ENCODE results near the gene RAVER1. TPM values are rescaled to one million over a fixed set of nuclear protein-coding genes. Genes with fewer than 3 reads are reported as not detected.

Gene RAVER1
- total and polyA plus RNA-seq, 9 of the 15 experiments (the other 6 are each of a cell fraction or from before 2014, with no cell fraction given) = 0.06 to 113 (median 7.0) TPM

GRCh38 chr19:10380313-10381102, 47.2 kb upstream of the RAVER1 start, which contains the start of gene TYK2 (continued):
- TF ChIP-seq FOXP4 (CRISPR knock-in tag; IDR thresholded peaks at IDR 0.05; ENCODE audit: borderline replicate concordance) = peak; percentile 71; the same call in 1 of the 2 replicates
- TF ChIP-seq TRIM25 (IDR thresholded peaks at IDR 0.05; ENCODE audit: borderline replicate concordance) = peak; percentile 89; the same call in 1 of the 2 replicates
- no peak; the same call in 1 of the 2 replicates for TF ChIP-seq PYGO2 (tag; IDR thresholded peaks at IDR 0.05)
- TF ChIP-seq ZBTB17 (CRISPR knock-in tag; IDR thresholded peaks at IDR 0.05) = no peak
- no peak for TF ChIP-seq MCM5 (IDR thresholded peaks at IDR 0.05; ENCODE audit: low read depth)
- TF ChIP-seq NR2C1 (IDR thresholded peaks at IDR 0.05) = no peak
- TF ChIP-seq NR2C1 (tag; IDR thresholded peaks at IDR 0.05) = no peak
- no peak for TF ChIP-seq MTF1 (CRISPR knock-in tag; IDR thresholded peaks at IDR 0.05; ENCODE audit: borderline replicate concordance)
- peak; percentile 93 for TF ChIP-seq ZNF316 (IDR thresholded peaks at IDR 0.05)
- no peak for TF ChIP-seq ZNF57 (CRISPR knock-in tag; IDR thresholded peaks at IDR 0.05)
- peak; percentile 34 for TF ChIP-seq CTBP1 (IDR thresholded peaks at IDR 0.05; ENCODE audit: borderline replicate concordance)
- peak; percentile 92; the same call in 1 of the 2 replicates for TF ChIP-seq PHF8 (IDR thresholded peaks at IDR 0.05; ENCODE audit: borderline replicate concordance, low read length)
- TF ChIP-seq NFRKB (IDR thresholded peaks at IDR 0.05; ENCODE audit: low read depth) = peak; percentile 69
- TF ChIP-seq ELF1 (tag; IDR thresholded peaks at IDR 0.05) = peak; percentile 75
- TF ChIP-seq MCM3 (IDR thresholded peaks at IDR 0.05) = no peak
- TF ChIP-seq FIP1L1 (IDR thresholded peaks at IDR 0.05; ENCODE audit: low read depth, low read length, poor library complexity, severe bottlenecking) = no peak
- 0 out of 2 replicates have a peak, but pooled peaks have one; percentile 56 for TF ChIP-seq KAT7 (CRISPR knock-in tag; IDR thresholded peaks at IDR 0.05; ENCODE audit: borderline replicate concordance)
- no peak for TF ChIP-seq U2AF1 (optimal IDR thresholded peaks at IDR 0.05; ENCODE audit: low read depth, low read length)
- TF ChIP-seq ZNF263 (CRISPR knock-in tag; IDR thresholded peaks at IDR 0.05; ENCODE audit: borderline replicate concordance) = peak; percentile 36; the same call in 1 of the 2 replicates
- TF ChIP-seq RBM39 (optimal IDR thresholded peaks at IDR 0.05; ENCODE audit: low read depth, low read length) = no peak
- TF ChIP-seq ZNF518B (CRISPR knock-in tag; IDR thresholded peaks at IDR 0.05) = no peak
- peak; percentile 96 for TF ChIP-seq NFYB (IDR thresholded peaks at IDR 0.05; ENCODE audit: extremely low read depth, insufficient read length)

All from K562 (cell line).